Parathyroid adenoma (tissue), 2 donors: ENCODE data around the gene PRM1.

Source experiments
- H2AFZ ChIP-seq: fragments of 300-600 bp; sonication (generic); one replicate; pipeline ENCODE4 v1.7.0; 2017; ENCODE audit warnings: antibody characterized with exemption, mild to moderate bottlenecking
- H3K27ac ChIP-seq: fragments of 300-600 bp; sonication (generic); one replicate; pipeline ENCODE4 v1.7.0; 2017
- H3K27me3 ChIP-seq: fragments of 300-600 bp; sonication (generic); one replicate; pipeline ENCODE4 v1.7.0; 2017; ENCODE audit warnings: low read length; ENCODE audit not compliant: control insufficient read depth, insufficient read depth
- H3K36me3 ChIP-seq: fragments of 300-600 bp; sonication (generic); one replicate; pipeline ENCODE4 v1.7.0; 2017; ENCODE audit warnings: low read length; ENCODE audit not compliant: control insufficient read depth, insufficient read depth
- H3K4me1 ChIP-seq: fragments of 300-600 bp; sonication (generic); one replicate; pipeline ENCODE4 v1.7.0; 2017; ENCODE audit warnings: control low read depth
- H3K4me2 ChIP-seq: fragments of 300-600 bp; sonication (generic); one replicate; pipeline ENCODE4 v1.7.0; 2017; ENCODE audit warnings: low read length
- H3K4me3 ChIP-seq: fragments of 300-600 bp; sonication (generic); one replicate; pipeline ENCODE4 v1.7.0; 2017; ENCODE audit warnings: low read depth, low read length
- H3K79me2 ChIP-seq: fragments of 300-600 bp; sonication (generic); one replicate; pipeline ENCODE4 v1.7.0; 2017; ENCODE audit warnings: control low read depth
- H3K9ac ChIP-seq: fragments of 300-600 bp; sonication (generic); one replicate; pipeline ENCODE4 v1.7.0; 2017; ENCODE audit warnings: mild to moderate bottlenecking
- H3K9me3 ChIP-seq: fragments of 300-600 bp; sonication (generic); one replicate; pipeline ENCODE4 v1.7.0; 2017; ENCODE audit warnings: low read length; ENCODE audit not compliant: control insufficient read depth
- CTCF ChIP-seq: fragments of 300-600 bp; sonication (generic); IDR thresholded peaks from one replicate; pipeline ENCODE4 v1.7.0; 2017; ENCODE audit warnings: antibody characterized with exemption, mild to moderate bottlenecking
- donor health status: primary hyperparathyroidism.

The PRM1 gene

GRCh38 chr16:11239644-11240632, 41.2 kb downstream of the PRM1 start:
- H3K4me2 ChIP-seq: no peak overlapping the region
- no peaks in the 10 kb centered on the region for H3K9me3 ChIP-seq
- no peak overlapping the region for H3K9ac ChIP-seq
- H3K36me3 ChIP-seq: no peaks in the 10 kb centered on the region
- no peak overlapping the region for H3K27ac ChIP-seq
- H3K4me3 ChIP-seq: no peak overlapping the region
- no peaks in the 10 kb centered on the region for H3K27me3 ChIP-seq
- H3K4me1 ChIP-seq: no peaks in the 10 kb centered on the region
- no peak for TF ChIP-seq CTCF
- no peaks in the 10 kb centered on the region for H3K79me2 ChIP-seq
- H2AFZ ChIP-seq: no peak overlapping the region

GRCh38 chr16:11238272-11239202, 42.6 kb downstream of the PRM1 start:
- H3K4me1 ChIP-seq: no peaks in the 10 kb centered on the region
- H3K36me3 ChIP-seq: no peaks in the 10 kb centered on the region
- no peak for TF ChIP-seq CTCF
- no peak overlapping the region for H3K4me3 ChIP-seq
- H3K4me2 ChIP-seq: no peak overlapping the region
- no peaks in the 10 kb centered on the region for H3K9me3 ChIP-seq
- no peak overlapping the region for H2AFZ ChIP-seq
- H3K79me2 ChIP-seq: no peaks in the 10 kb centered on the region
- H3K9ac ChIP-seq: no peak overlapping the region
- H3K27me3 ChIP-seq: no peaks in the 10 kb centered on the region
- no peak overlapping the region for H3K27ac ChIP-seq

- Histone ChIP-seq H3K27me3 (no peaks in the 10 kb centered on the region), H3K9ac (no peak overlapping the region), H3K4me1 (no peaks in the 10 kb centered on the region), H3K36me3 (no peaks in the 10 kb centered on the region), H3K9me3 (no peaks in the 10 kb centered on the region), H3K4me2 (no peak overlapping the region), H2AFZ (no peak overlapping the region), H3K79me2 (no peaks in the 10 kb centered on the region), H3K4me3 (no peak overlapping the region), H3K27ac (no peak overlapping the region)
- no peak for TF ChIP-seq CTCF
These were observed 44.5 kb downstream of the PRM1 start for GRCh38 chr16:11236461-11237254.

GRCh38 chr16:11235703-11235991, 45.5 kb downstream of the PRM1 start:
- Histone ChIP-seq H3K27ac (no peak overlapping the region), H3K79me2 (no peaks in the 10 kb centered on the region), H3K9me3 (no peaks in the 10 kb centered on the region), H2AFZ (no peak overlapping the region), H3K4me1 (no peaks in the 10 kb centered on the region), H3K27me3 (no peaks in the 10 kb centered on the region), H3K36me3 (no peaks in the 10 kb centered on the region), H3K4me2 (no peak overlapping the region), H3K4me3 (no peak overlapping the region), H3K9ac (no peak overlapping the region)
- no peak for TF ChIP-seq CTCF
